Suppressor macrophage (primary cell): Measurements from ENCODE around the gene SKAP1.
"Not testable (repeated sequence)": the region's sequence is repeated elsewhere in the genome, so short reads cannot be mapped to it uniquely, and the experiment has no call there.

Experiments
- DNase-seq, 4 experiments: peaks; one replicate each; pipeline ENCODE4 v3.0.0-alpha.2; 2020 to 2022

The SKAP1 gene

GRCh38 chr17:48207776-48208544, 222.1 kb downstream of the SKAP1 start:
- DNase-seq, result no peak

- DNase-seq, result not testable (repeated sequence)
Observed at GRCh38 chr17:48207036-48207435, 223.0 kb downstream of the SKAP1 start.

DNA sequence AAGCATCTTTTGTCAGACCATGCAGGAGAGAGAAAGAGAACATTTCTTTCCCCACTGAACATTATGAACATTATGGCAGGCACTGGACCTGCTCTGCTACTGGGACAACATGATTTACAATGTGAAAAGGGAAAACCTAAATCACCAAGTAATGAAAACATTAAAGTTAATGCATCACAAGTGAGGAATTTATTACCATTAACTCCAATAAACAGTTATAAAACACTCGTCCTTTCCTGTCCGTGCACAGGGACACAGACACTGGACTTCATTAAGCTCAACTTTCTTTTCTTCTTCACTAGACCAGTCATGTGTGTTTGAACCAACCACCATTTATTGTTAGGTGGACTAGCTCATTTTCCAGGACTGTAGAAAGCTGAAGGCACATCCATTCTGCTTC, 227.1 kb downstream of the SKAP1 start:
- no peak for DNase-seq

DNA sequence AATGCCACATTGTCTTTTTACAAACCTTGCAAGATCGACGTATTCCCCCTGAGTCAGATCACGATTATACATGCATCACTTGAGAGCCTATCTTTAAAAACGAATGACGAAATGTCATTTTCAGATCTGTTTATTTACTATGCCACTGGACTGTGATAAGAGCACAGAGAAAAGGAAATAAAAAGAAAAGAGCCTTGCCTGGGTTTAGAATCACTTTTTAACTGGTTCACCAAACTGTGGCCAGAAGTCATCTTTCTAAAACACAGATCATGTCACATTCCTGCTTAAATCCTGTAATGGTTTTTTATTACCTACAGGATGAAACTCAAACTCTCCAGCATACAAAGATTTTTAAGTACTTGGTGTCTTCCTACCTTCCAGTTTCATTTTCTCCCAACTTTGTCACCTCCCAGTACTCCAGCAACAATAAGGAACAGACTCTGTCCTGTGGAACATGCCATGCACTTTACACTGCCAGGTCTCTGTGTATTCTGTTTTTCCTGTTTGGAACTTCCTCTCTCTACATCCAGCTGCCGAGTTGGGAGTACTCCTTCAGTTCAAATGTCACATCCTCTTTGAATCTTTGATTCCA, 231.0 kb downstream of the SKAP1 start:
- DNase-seq, result peak; percentile 6 to 36 (median 16)

DNA sequence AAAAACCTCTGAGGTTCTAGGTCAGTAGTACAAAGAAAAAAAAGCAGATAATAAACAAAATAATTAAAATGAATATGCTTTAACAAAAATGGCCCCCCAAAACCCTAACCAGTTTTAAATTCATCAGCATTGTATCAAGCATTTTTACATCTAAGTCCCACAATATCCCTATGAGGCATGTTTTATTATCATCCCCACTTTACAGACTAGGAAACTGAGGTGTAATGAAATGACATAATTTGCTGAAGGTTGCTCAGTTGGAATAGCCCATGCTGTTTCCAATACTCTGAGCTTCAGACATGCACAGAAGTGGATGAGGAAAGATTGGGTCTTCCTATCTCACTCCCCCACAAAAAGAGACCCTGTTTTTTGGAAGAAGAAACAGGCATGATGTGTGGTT, 234.1 kb downstream of the SKAP1 start:
- DNase-seq, result no peak

- no peak for DNase-seq
Observed at GRCh38 chr17:48194097-48194550, 235.9 kb downstream of the SKAP1 start.

DNA sequence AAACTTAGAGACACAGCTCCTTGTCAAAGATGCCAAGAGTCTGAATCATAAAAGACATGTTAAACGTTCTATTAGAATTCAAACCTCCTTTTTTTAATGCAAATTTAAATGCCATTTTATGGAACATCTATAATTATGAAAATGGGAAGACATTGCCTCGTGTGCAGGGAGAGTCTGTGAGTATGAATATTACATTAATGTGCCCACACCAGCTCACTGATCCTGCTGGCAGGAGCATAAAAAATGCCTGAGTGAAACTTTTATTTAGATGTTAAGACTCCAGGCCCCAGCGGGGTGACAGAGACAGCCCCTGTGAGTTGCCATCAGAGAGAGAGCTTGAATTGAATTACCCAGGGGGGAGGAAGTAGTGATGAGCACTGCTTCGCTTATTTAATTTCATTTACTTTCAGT, 237.7 kb downstream of the SKAP1 start:
- no peak for DNase-seq

DNA sequence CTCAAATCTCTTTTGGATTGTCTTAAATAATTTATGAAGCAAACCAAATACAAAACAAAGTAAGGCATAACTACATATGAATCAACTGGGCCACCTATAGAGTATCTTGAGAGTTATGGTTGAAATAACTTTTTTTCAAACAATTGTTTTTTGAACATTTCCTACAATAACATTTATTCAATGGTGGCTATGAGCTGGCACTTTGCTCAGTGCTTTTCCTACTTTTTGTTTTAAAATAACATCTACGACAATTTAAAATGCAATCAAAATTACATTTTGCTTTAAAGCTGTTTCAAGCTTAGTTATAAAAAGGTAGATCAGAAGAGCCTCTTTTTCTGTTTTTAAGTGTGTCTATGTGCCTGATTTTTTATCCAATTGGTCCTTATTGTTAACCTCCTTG, 238.7 kb downstream of the SKAP1 start:
- DNase-seq, result no peak

DNA sequence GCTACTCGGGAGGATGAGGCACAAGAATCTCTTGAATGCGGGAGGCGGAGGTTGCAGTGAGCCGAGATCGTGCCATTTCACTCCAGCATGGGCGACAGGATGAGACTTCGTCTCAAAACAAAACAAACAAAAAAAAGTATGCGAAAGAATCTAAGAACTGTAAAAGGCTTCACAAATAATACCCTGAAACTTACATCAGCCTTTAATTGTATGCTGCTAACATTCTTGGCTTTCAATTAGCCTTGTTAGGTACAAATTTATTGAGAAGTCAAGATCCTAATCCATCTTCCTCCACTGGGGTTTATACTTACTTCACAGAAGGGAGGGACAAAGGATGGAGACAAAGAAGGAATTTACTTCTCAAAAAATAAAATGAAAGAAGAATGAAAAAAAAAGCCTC, 239.1 kb downstream of the SKAP1 start:
- DNase-seq, result no peak

DNA sequence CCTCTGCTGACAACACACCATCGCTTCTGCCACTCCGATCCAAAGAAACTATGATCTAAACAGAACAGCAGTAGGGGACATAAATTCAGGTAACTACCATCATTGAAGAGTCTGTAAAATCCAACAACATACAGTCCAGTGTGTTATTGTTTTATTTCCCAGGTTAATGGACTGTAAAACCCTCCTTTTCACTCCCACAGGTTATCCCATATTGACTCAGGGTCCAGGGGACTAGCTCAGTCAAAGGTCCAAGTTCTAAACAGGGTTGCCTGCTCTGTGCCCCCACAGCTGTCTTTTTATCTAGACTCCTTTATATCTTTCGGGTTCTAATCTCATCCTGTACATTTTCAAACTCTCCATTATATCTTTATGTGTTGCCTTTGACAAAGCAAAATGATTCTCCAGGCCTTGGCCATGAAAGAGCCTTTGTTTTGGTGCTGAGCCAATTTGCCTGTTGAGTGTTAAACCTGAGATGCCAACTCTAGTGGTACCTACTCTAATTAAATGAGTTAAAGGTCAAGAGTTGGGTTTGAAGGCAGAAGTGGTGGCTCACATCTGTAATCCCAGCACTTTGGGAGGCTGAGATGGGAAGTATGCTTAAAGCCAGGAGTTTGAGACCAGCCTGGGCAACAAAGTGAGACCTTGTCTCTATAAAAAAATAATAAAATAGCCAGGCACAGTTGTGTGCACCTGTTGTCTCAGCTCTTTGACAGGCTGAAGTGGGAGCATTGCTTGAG, 242.0 kb downstream of the SKAP1 start:
- DNase-seq, result no peak

DNA sequence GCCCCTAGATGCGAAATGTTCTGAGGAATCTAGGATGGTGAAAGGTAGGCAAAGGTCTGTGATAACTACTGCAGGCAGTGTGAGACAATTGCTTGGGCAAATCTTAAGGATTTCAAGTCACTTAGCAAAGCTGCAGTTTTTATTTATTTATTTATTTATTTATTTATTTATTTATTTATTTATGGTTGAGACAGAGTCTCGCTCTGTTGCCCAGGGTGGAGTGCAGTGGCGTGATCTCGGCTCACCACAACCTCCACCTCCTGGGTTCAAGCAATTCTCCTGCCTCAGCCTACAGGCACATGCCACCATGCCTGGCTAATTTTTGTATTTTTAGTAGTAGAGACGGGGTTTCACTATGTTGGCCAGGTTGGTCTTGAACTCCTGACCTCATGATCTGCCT, 243.7 kb downstream of the SKAP1 start:
- not testable (repeated sequence) for DNase-seq

DNA sequence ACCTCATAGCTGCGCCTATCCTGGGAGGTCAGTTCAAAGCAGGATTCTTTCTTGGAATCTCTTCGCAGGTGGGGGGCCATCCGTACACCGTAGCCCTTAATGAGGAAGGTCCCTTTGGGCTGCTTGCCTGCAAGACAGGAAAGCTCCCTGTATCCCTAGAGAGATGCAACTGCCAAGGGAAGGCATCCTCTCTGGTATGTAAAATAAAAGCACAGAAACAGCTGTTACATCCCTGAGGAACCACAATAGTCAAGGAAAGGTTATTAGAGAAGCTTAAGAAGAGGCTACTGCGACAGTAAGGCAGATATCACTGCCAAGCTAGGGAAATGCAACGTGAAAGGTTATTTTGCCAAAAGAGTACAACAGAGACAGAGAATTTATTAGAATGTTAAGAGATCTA, 245.3 kb downstream of the SKAP1 start:
- DNase-seq, result no peak

GRCh38 chr17:48181653-48182052, 248.4 kb downstream of the SKAP1 start:
- DNase-seq, result peak in 2 of 4 experiments; percentile 7 to 11

GRCh38 chr17:48180842-48181629, 249.0 kb downstream of the SKAP1 start:
- no peak for DNase-seq

DNA sequence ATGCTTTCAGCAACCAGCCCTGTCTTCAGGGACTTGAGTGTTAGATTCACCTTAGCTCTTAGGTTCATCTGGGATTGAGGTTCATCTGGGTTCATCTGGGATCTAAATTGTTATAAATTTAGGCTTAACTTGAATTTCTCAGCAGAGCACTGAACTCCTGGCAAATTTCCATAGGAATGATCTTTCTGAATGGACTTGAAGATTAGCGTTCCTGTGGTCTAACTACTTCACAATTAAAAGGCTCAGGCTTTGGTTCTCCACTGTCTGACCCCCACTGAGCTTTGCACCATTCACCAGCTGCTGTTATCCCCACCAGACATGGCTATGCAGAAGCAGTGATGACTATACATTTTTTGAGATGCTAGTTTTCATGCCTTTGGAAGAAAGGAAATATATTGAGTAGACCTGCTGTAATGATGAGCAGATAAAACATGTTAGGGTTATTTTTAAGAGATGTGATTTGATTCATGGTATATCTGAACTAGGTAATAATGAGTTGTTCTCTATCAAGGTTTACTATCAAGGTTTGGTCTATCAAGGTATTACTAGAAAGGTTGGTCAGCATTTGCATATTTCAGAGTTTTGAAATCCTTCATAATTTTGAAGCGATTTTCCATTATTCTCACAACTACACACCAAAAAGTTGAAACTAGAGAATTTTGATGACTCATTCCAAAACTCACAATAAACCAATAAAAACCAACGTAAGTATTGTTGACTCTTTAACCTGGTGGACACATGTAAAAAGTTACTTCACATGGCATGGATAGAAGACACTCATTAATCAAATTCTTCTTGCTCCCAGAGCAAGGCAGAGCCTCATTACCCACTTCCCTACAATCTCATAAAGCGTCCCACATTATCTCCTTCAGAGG, 250.7 kb downstream of the SKAP1 start:
- DNase-seq, result no peak

GRCh38 chr17:48178317-48178716, 251.7 kb downstream of the SKAP1 start:
- DNase-seq, result no peak

GRCh38 chr17:48177816-48178215, 252.2 kb downstream of the SKAP1 start:
- DNase-seq, result no peak

- DNase-seq, result no peak
Observed at GRCh38 chr17:48176471-48176855, 253.6 kb downstream of the SKAP1 start.

- DNase-seq, result no peak
Observed at GRCh38 chr17:48175692-48176470, 254.1 kb downstream of the SKAP1 start.

DNA sequence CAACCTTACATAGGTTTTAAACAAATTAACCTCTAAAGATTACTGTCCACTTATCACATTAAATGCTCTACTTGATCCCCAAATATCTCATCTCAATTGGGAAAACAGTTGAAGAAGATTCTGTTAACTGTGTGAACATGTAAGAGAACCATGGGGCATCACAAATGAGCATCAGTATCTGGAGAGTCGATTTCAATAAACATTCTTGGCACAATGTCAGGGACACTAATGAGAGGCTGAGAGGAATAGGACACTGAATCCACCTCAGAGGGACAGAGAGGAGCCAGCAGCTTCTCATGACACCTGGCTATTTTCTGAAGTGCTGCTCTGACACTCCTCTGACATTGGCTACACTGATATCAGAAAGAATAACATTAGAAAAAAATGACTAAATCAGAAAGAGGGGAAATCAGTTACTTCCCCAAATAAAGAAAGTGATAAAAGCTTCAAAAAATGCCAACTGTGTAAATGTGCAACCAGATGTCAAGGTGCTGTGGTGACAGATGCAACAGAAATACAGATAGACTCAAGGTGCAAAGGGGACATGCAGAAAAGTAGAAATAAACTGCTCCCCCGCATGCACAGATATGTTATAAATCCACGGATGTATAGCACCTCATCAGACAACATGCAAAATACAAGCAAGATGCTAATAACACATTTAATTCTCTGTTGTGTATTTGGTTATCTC, 255.0 kb downstream of the SKAP1 start:
- no peak for DNase-seq
